HG02973 (cell line): ENCODE data around the gene LHFPL3.
"Not testable (repeated sequence)": the region's sequence is repeated elsewhere in the genome, so short reads cannot be mapped to it uniquely, and the experiment has no call there.

Experiments
- ATAC-seq: cut with Tn5 transposase; IDR thresholded peaks from one replicate; pipeline ENCODE4 v1.9.1; 2021; ENCODE audit warnings: moderate library complexity; ENCODE audit not compliant: unreplicated experiment

LHFPL3 gene

GRCh38 chr7:104926601-104927041 lies 598.2 kb downstream of the LHFPL3 start:
- ATAC-seq = no peak

- no peak for ATAC-seq
Observed at GRCh38 chr7:104927055-104927454, 598.7 kb downstream of the LHFPL3 start.

GRCh38 chr7:104928721-104929400 lies 600.5 kb downstream of the LHFPL3 start:
- no peak for ATAC-seq

- no peak for ATAC-seq
Observed at GRCh38 chr7:104929921-104930320, 601.5 kb downstream of the LHFPL3 start.

GRCh38 chr7:104931181-104931781 lies 602.9 kb downstream of the LHFPL3 start:
- no peak for ATAC-seq

- ATAC-seq = no peak
Observed at GRCh38 chr7:104933022-104933421, 604.6 kb downstream of the LHFPL3 start.

- ATAC-seq = no peak
Observed at GRCh38 chr7:104933521-104933988, 605.2 kb downstream of the LHFPL3 start.

- ATAC-seq = no peak
Observed at GRCh38 chr7:104934665-104935064, 606.3 kb downstream of the LHFPL3 start.

GRCh38 chr7:104935276-104935675 lies 606.9 kb downstream of the LHFPL3 start:
- ATAC-seq = no peak

GRCh38 chr7:104936546-104936945 lies 608.1 kb downstream of the LHFPL3 start:
- no peak for ATAC-seq

- not testable (repeated sequence) for ATAC-seq
Observed at GRCh38 chr7:104937489-104937888, 609.1 kb downstream of the LHFPL3 start.

GRCh38 chr7:104938741-104939390 lies 610.5 kb downstream of the LHFPL3 start:
- ATAC-seq = no peak

- ATAC-seq = no peak
Observed at GRCh38 chr7:104940023-104940710, 611.8 kb downstream of the LHFPL3 start.

- peak; percentile 46 for ATAC-seq
Observed at GRCh38 chr7:104943502-104944343, 615.3 kb downstream of the LHFPL3 start.

- ATAC-seq = no peak
Observed at GRCh38 chr7:104945599-104945956, 617.2 kb downstream of the LHFPL3 start.

GRCh38 chr7:104946338-104946737 lies 617.9 kb downstream of the LHFPL3 start:
- ATAC-seq = no peak

- ATAC-seq = no peak
Observed at GRCh38 chr7:104950006-104950405, 621.6 kb downstream of the LHFPL3 start.

- no peak for ATAC-seq
Observed at GRCh38 chr7:104950754-104951153, 622.4 kb downstream of the LHFPL3 start.

- ATAC-seq = no peak
Observed at GRCh38 chr7:104951546-104951945, 623.1 kb downstream of the LHFPL3 start.

- no peak for ATAC-seq
Observed at GRCh38 chr7:104955276-104955675, 626.9 kb downstream of the LHFPL3 start.
